ENCODE data around the gene ZNF385B.
"Not testable (repeated sequence)": the region's sequence is repeated elsewhere in the genome, so short reads cannot be mapped to it uniquely, and the experiment has no call there.

Gene ZNF385B

GRCh38 chr2:179861416-179862067 is at the start of gene ZNF385B:
TSS of gene ZNF385B (minus strand) at chr2:179861612.
- DNase-seq (ENCODE audit: low spot score), result no peak

GRCh38 chr2:179910735-179911113 is 49.3 kb upstream of the ZNF385B start:
- no peak for DNase-seq (ENCODE audit: low spot score)

GRCh38 chr2:179909845-179910734 is 48.7 kb upstream of the ZNF385B start:
- DNase-seq (ENCODE audit: low spot score), result no peak

- no peak for DNase-seq (ENCODE audit: low spot score)
These were observed 39.2 kb upstream of the ZNF385B start for GRCh38 chr2:179900655-179901054.

- no peak for DNase-seq (ENCODE audit: low spot score)
These were observed 38.3 kb upstream of the ZNF385B start for GRCh38 chr2:179899666-179900065.

- DNase-seq (ENCODE audit: low spot score), result no peak
These were observed 37.5 kb upstream of the ZNF385B start for GRCh38 chr2:179898873-179899272.

GRCh38 chr2:179893616-179894015 is 32.2 kb upstream of the ZNF385B start:
- DNase-seq (ENCODE audit: low spot score), result no peak

GRCh38 chr2:179891237-179891636 is 29.8 kb upstream of the ZNF385B start:
- no peak for DNase-seq (ENCODE audit: low spot score)

GRCh38 chr2:179890666-179891065 is 29.3 kb upstream of the ZNF385B start:
- no peak for DNase-seq (ENCODE audit: low spot score)

- DNase-seq (ENCODE audit: low spot score), result not testable (repeated sequence)
These were observed 27.2 kb upstream of the ZNF385B start for GRCh38 chr2:179888642-179889041.

GRCh38 chr2:179884193-179884592 is 22.8 kb upstream of the ZNF385B start:
- no peak for DNase-seq (ENCODE audit: low spot score)

GRCh38 chr2:179882851-179883806 is 21.7 kb upstream of the ZNF385B start:
- no peak for DNase-seq (ENCODE audit: low spot score)

- DNase-seq (ENCODE audit: low spot score), result no peak
These were observed 16.4 kb upstream of the ZNF385B start for GRCh38 chr2:179877601-179878364.

GRCh38 chr2:179876266-179876665 is 14.9 kb upstream of the ZNF385B start:
- DNase-seq (ENCODE audit: low spot score), result no peak

- DNase-seq (ENCODE audit: low spot score), result no peak
These were observed 14.5 kb upstream of the ZNF385B start for GRCh38 chr2:179875864-179876263.

GRCh38 chr2:179862898-179863458 is 1.6 kb upstream of the ZNF385B start:
- DNase-seq (ENCODE audit: low spot score), result no peak

GRCh38 chr2:179861027-179861415 is 391 bp downstream of the ZNF385B start:
- no peak for DNase-seq (ENCODE audit: low spot score)

- DNase-seq (ENCODE audit: low spot score), result no peak
These were observed 971 bp downstream of the ZNF385B start for GRCh38 chr2:179860255-179861026.

GRCh38 chr2:179859523-179859922 is 1.9 kb downstream of the ZNF385B start:
- no peak for DNase-seq (ENCODE audit: low spot score)

GRCh38 chr2:179857236-179857635 is 4.2 kb downstream of the ZNF385B start:
- no peak for DNase-seq (ENCODE audit: low spot score)

Measured in CD4-positive, alpha-beta T cell treated with Interleukin-6 at 100 ng/mL for 8 hours (primary cell).